IMR-90 (cell line): Measurements from ENCODE around the gene DPP6. TPM values are rescaled to one million over a fixed set of nuclear protein-coding genes. Genes with fewer than 3 reads are reported as not detected.

Source experiments
- ATAC-seq: fragments of 200-7000 bp; cut with Tn5 transposase; 2 replicates; pipeline ENCODE4 v1.9.1; 2020; ENCODE audit warnings: low read depth, mild to moderate bottlenecking, moderate library complexity
- BruUV-seq: library from RNA; stranded (reverse); fragments of 400-500 nt; replicated peaks from 2 replicates; lab custom pipeline; 2021; lab: Mats Ljungman, UMichigan
- CTCF ChIA-PET: fragments of 300-600 bp; formaldehyde crosslinking; extraction: SDS; loops from one replicate; lab custom pipeline; 2021; ENCODE audit warnings: antibody characterized with exemption; lab: Yijun Ruan, JAX
- POLR2A ChIA-PET: fragments of 300-600 bp; sonication (Branson Sonifier 250); formaldehyde crosslinking; loops from one replicate; lab custom pipeline; 2022; ENCODE audit warnings: antibody characterized with exemption; ENCODE audit not compliant: unreplicated experiment; lab: Charles Lee
- DNase-seq: peaks from one replicate; pipeline ENCODE4 v3.0.0; 2013
- H2AFZ ChIP-seq: replicated peaks from 2 replicates; pipeline ENCODE3; 2013; ENCODE audit warnings: low read length, mild to moderate bottlenecking; ENCODE audit not compliant: poor library complexity
- H2AK5ac ChIP-seq: 2 replicates; pipeline ENCODE4 v1.6.1; 2013; ENCODE audit warnings: low read depth, low read length, inconsistent platforms
- H2AK9ac ChIP-seq: replicated peaks from 2 replicates; pipeline ENCODE3; 2013; ENCODE audit warnings: mild to moderate bottlenecking, low read depth, low read length, moderate library complexity; ENCODE audit not compliant: poor library complexity
- H2BK120ac ChIP-seq: 2 replicates; pipeline ENCODE4 v1.6.1; 2013; ENCODE audit warnings: low read depth, low read length, inconsistent platforms
- H2BK15ac ChIP-seq: 3 replicates; pipeline ENCODE4 v1.6.1; 2013; ENCODE audit warnings: low read depth, low read length, inconsistent platforms
- H2BK20ac ChIP-seq: 2 replicates; pipeline ENCODE4 v1.6.1; 2013; ENCODE audit warnings: low read depth, mild to moderate bottlenecking, inconsistent platforms, low read length, moderate library complexity
- H2BK5ac ChIP-seq: 2 replicates; pipeline ENCODE4 v1.6.1; 2013; ENCODE audit warnings: mild to moderate bottlenecking, low read depth, low read length, inconsistent platforms; ENCODE audit not compliant: poor library complexity, severe bottlenecking
- H3K14ac ChIP-seq: replicated peaks from 2 replicates; pipeline ENCODE4 v1.6.1; 2013; ENCODE audit warnings: low read depth, low read length, inconsistent platforms
- H3K18ac ChIP-seq: 2 replicates; pipeline ENCODE4 v1.6.1; 2013; ENCODE audit warnings: low read depth, low read length, control low read depth
- H3K23ac ChIP-seq: 2 replicates; pipeline ENCODE4 v1.6.1; 2013; ENCODE audit warnings: low read depth, low read length, inconsistent platforms
- H3K27ac ChIP-seq: 2 replicates; pipeline ENCODE4 v1.5.1; 2013; ENCODE audit warnings: mild to moderate bottlenecking, control low read depth, low read length; ENCODE audit not compliant: insufficient read depth
- H3K27me3 ChIP-seq: 2 replicates; pipeline ENCODE4 v1.6.1; 2013; ENCODE audit warnings: low read length; ENCODE audit not compliant: control insufficient read depth, insufficient read depth
- H3K36me3 ChIP-seq: 2 replicates; pipeline ENCODE4 v1.6.1; 2013; ENCODE audit warnings: low read length, mixed read lengths; ENCODE audit not compliant: control insufficient read depth, insufficient read depth
- H3K4ac ChIP-seq: 2 replicates; pipeline ENCODE4 v1.6.1; 2013; ENCODE audit warnings: low read depth, low read length, inconsistent platforms
- H3K4me1 ChIP-seq: 2 replicates; pipeline ENCODE4 v1.6.1; 2013; ENCODE audit warnings: low read length, mixed read lengths; ENCODE audit not compliant: control insufficient read depth, insufficient read depth
- H3K4me2 ChIP-seq: 2 replicates; pipeline ENCODE4 v1.6.1; 2013; ENCODE audit warnings: low read depth, mild to moderate bottlenecking, control low read depth, low read length, moderate library complexity
- H3K4me3 ChIP-seq: 2 replicates; pipeline ENCODE4 v1.5.1; 2013; ENCODE audit warnings: low read depth, mild to moderate bottlenecking, control low read depth, low read length, moderate library complexity; ENCODE audit not compliant: insufficient read depth
- H3K56ac ChIP-seq: 2 replicates; pipeline ENCODE4 v1.6.1; 2013; ENCODE audit warnings: low read length, inconsistent platforms; ENCODE audit not compliant: insufficient read depth; ENCODE audit errors: extremely low read depth
- H3K79me1 ChIP-seq, 2 experiments: 2 replicates each; pipeline ENCODE4 v1.6.1; 2013; ENCODE audit warnings: low read length in 2 of 2, inconsistent platforms in 1 of 2, low read depth in 1 of 2
- H3K9ac ChIP-seq: 2 replicates; pipeline ENCODE4 v1.6.1; 2013; ENCODE audit warnings: low read depth, low read length, control low read depth
- H3K9me1 ChIP-seq: 2 replicates; pipeline ENCODE4 v1.6.1; 2013; ENCODE audit warnings: low read length, inconsistent platforms; ENCODE audit not compliant: insufficient read depth
- H3K9me3 ChIP-seq: 2 replicates; pipeline ENCODE4 v1.6.1; 2013; ENCODE audit warnings: low read length; ENCODE audit not compliant: control insufficient read depth, insufficient read depth
- H4K20me1 ChIP-seq: 2 replicates; pipeline ENCODE4 v1.6.1; 2013; ENCODE audit warnings: low read length, inconsistent platforms; ENCODE audit not compliant: insufficient read depth
- H4K5ac ChIP-seq: 2 replicates; pipeline ENCODE4 v1.6.1; 2013; ENCODE audit warnings: mild to moderate bottlenecking, low read depth, low read length, control low read depth
- H4K8ac ChIP-seq, 2 experiments: 2 replicates each; pipeline ENCODE4 v1.6.1; 2013; ENCODE audit warnings: low read depth in 2 of 2, low read length in 2 of 2, control low read depth in 1 of 2, inconsistent platforms in 1 of 2
- H4K91ac ChIP-seq: 2 replicates; pipeline ENCODE4 v1.6.1; 2013; ENCODE audit warnings: low read depth, low read length, inconsistent platforms; ENCODE audit not compliant: insufficient read depth
- BHLHE40 ChIP-seq: fragments of 150-350 bp; IDR thresholded peaks from 2 replicates; pipeline ENCODE4 v1.6.1; 2016; ENCODE audit warnings: mild to moderate bottlenecking, low read depth, low read length
- CEBPB ChIP-seq: IDR thresholded peaks from 2 replicates; pipeline ENCODE4 v1.6.1; 2012; ENCODE audit warnings: low read depth, low read length, improper control_type of control experiment
- CHD1 ChIP-seq: IDR thresholded peaks from 2 replicates; pipeline ENCODE4 v1.6.1; 2012; ENCODE audit warnings: low read depth, low read length, improper control_type of control experiment
- FOS ChIP-seq: fragments of 150-350 bp; IDR thresholded peaks from 2 replicates; pipeline ENCODE4 v1.6.1; 2016; ENCODE audit warnings: low read depth, low read length
- MAFK ChIP-seq: IDR thresholded peaks from 2 replicates; pipeline ENCODE4 v1.6.1; 2012; ENCODE audit warnings: low read depth, low read length, improper control_type of control experiment
- MAZ ChIP-seq: IDR thresholded peaks from 2 replicates; pipeline ENCODE4 v1.6.1; 2012; ENCODE audit warnings: low read depth, mild to moderate bottlenecking, low read length, improper control_type of control experiment, moderate library complexity, borderline replicate concordance
- MXI1 ChIP-seq: IDR thresholded peaks from 2 replicates; pipeline ENCODE4 v1.6.1; 2012; ENCODE audit warnings: low read depth, mild to moderate bottlenecking, low read length, moderate library complexity, borderline replicate concordance
- NFE2L2 ChIP-seq: fragments of 150-350 bp; IDR thresholded peaks from 2 replicates; pipeline ENCODE4 v1.6.1; 2016; ENCODE audit warnings: low read depth, mild to moderate bottlenecking, low read length
- POLR2A ChIP-seq: IDR thresholded peaks from 2 replicates; pipeline ENCODE4 v1.6.1; 2012; ENCODE audit warnings: mild to moderate bottlenecking, low read depth, low read length
- RAD21 ChIP-seq: IDR thresholded peaks from 2 replicates; pipeline ENCODE4 v1.6.1; 2012; ENCODE audit warnings: low read length, improper control_type of control experiment
- RCOR1 ChIP-seq: IDR thresholded peaks from 2 replicates; pipeline ENCODE4 v1.6.1; 2012; ENCODE audit warnings: mild to moderate bottlenecking, low read length, improper control_type of control experiment; ENCODE audit not compliant: insufficient replicate concordance
- RFX5 ChIP-seq: IDR thresholded peaks from 2 replicates; pipeline ENCODE4 v1.8.0; 2012; ENCODE audit warnings: low read depth, mild to moderate bottlenecking, low read length, moderate library complexity
- SMC3 ChIP-seq: fragments of 150-350 bp; IDR thresholded peaks from 2 replicates; pipeline ENCODE4 v1.6.1; 2016; ENCODE audit warnings: low read depth, mild to moderate bottlenecking, antibody characterized with exemption, low read length, moderate library complexity
- WGBS, 2 experiments: methylation state at CpG; one replicate each; pipeline versions ENCODE4 v1.1.5 to v1.1.7; 2013; ENCODE audit warnings: missing lambda C conversion rate in 2 of 2; ENCODE audit not compliant: insufficient read length in 1 of 2; ENCODE audit errors: extremely low coverage in 2 of 2; 5-methylcytosine and 5-hydroxymethylcytosine counted together
- dilution Hi-C: fragments of 300-500 bp; cut with HindIII; formaldehyde crosslinking; loops from one replicate; pipeline ENCODE4 v1.14.3; 2018; ENCODE audit warnings: low sequenced_read_pairs; ENCODE audit not compliant: unreplicated experiment
- in situ Hi-C: fragments of 300-500 bp; cut with MboI; formaldehyde crosslinking; loops from 3 replicates; pipeline ENCODE4 v1.14.3; 2019; ENCODE audit warnings: low sequenced_read_pairs, inconsistent platforms, mixed read lengths
- intact Hi-C: fragments of 100-400 bp; cut with micrococcal nuclease; formaldehyde crosslinking; loops from 2 replicates; pipeline ENCODE4 v1.10.0; 2022
- polyA plus RNA-seq, 3 experiments: library from polyadenylated mRNA; depleted of rRNA; stranded (reverse); fragments of >200 nt; gene quantifications; 2 replicates each; pipeline ENCODE4 v1.2.3, GENCODE V29; 2012; ENCODE audit warnings: low replicate concordance in 1 of 3
- total RNA-seq: library from RNA; depleted of rRNA; stranded (reverse); fragments of >200 nt; gene quantifications from 2 replicates; pipeline ENCODE4 v1.2.3, GENCODE V29; 2012
- TF ChIP-seq, protein P1 (sequence below): fragments of 150-350 bp; IDR thresholded peaks from 2 replicates; pipeline ENCODE4 v1.6.1; 2016; ENCODE audit warnings: low read depth, mild to moderate bottlenecking, low read length, moderate library complexity, borderline replicate concordance
- TF ChIP-seq, protein P2 (sequence below): conservative IDR thresholded peaks from 2 replicates; pipeline ENCODE4 v1.5.1; 2012; ENCODE audit warnings: mild to moderate bottlenecking, low read depth, low read length, improper control_type of control experiment
- TF ChIP-seq, protein P3 (sequence below): fragments of 150-350 bp; IDR thresholded peaks from 2 replicates; pipeline ENCODE4 v1.6.1; 2017; ENCODE audit warnings: mild to moderate bottlenecking, antibody characterized with exemption, low read length, low read depth

The DPP6 gene
- total and polyA plus RNA-seq, 2 of the 4 experiments (the other 2 are of a cell fraction), result not detected

DNA sequence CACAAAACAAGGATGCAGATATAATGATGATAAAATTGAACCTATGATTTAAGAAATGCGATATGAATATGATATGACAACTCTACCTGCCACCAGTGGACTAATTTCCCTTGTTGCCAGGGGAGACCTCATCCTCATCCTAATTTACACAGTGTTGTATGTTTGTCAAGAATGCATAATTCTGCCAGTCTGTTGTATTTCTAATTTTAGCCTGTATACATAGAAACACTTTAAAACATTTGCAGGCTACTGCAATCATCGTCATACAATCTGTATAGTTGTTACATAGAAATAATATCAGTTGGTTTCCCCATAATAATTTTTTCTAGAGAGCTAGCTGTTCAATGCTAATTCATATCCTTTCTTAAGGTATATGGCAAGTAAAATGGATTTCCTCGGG is 274.2 kb downstream of the DPP6 start:
- H3K9me1 ChIP-seq, result no peaks in the 10 kb centered on the region
- CTCF ChIA-PET, result no interaction called here
- ATAC-seq (no peak), DNase-seq (no peak)
- no peak overlapping the region for H2BK20ac ChIP-seq
- no peak overlapping the region for H2BK5ac ChIP-seq
- peaks cover 27% of the 10 kb centered on the region for H3K9me3 ChIP-seq
- no peak overlapping the region for H2AFZ ChIP-seq
- no peak overlapping the region for H3K18ac ChIP-seq
- H3K4me1 ChIP-seq, result no peaks in the 10 kb centered on the region
- H3K36me3 ChIP-seq, result no peaks in the 10 kb centered on the region
- WGBS, 2 experiments, result no CpG with 5 or more reads among the region's 3 CpGs
- no peak overlapping the region for H2BK120ac ChIP-seq
- H3K79me1 ChIP-seq, result no peaks in the 10 kb centered on the region
- no peak for TF ChIP-seq MAZ
- TF ChIP-seq, protein P1, sequence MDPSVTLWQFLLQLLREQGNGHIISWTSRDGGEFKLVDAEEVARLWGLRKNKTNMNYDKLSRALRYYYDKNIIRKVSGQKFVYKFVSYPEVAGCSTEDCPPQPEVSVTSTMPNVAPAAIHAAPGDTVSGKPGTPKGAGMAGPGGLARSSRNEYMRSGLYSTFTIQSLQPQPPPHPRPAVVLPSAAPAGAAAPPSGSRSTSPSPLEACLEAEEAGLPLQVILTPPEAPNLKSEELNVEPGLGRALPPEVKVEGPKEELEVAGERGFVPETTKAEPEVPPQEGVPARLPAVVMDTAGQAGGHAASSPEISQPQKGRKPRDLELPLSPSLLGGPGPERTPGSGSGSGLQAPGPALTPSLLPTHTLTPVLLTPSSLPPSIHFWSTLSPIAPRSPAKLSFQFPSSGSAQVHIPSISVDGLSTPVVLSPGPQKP, result no peak
- no peak for TF ChIP-seq MXI1
- TF ChIP-seq BHLHE40, result no peak
- no peak for TF ChIP-seq RFX5
- TF ChIP-seq CEBPB, result no peak
- no peak for TF ChIP-seq MAFK
- TF ChIP-seq, protein P2, sequence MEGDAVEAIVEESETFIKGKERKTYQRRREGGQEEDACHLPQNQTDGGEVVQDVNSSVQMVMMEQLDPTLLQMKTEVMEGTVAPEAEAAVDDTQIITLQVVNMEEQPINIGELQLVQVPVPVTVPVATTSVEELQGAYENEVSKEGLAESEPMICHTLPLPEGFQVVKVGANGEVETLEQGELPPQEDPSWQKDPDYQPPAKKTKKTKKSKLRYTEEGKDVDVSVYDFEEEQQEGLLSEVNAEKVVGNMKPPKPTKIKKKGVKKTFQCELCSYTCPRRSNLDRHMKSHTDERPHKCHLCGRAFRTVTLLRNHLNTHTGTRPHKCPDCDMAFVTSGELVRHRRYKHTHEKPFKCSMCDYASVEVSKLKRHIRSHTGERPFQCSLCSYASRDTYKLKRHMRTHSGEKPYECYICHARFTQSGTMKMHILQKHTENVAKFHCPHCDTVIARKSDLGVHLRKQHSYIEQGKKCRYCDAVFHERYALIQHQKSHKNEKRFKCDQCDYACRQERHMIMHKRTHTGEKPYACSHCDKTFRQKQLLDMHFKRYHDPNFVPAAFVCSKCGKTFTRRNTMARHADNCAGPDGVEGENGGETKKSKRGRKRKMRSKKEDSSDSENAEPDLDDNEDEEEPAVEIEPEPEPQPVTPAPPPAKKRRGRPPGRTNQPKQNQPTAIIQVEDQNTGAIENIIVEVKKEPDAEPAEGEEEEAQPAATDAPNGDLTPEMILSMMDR, result no peak
- no peak for TF ChIP-seq NFE2L2
- no peak for TF ChIP-seq SMC3
- no peak for TF ChIP-seq RCOR1
- TF ChIP-seq FOS, result no peak
- TF ChIP-seq POLR2A, result no peak
- TF ChIP-seq CHD1, result no peak
- no peak for TF ChIP-seq RAD21
- TF ChIP-seq, protein P3, sequence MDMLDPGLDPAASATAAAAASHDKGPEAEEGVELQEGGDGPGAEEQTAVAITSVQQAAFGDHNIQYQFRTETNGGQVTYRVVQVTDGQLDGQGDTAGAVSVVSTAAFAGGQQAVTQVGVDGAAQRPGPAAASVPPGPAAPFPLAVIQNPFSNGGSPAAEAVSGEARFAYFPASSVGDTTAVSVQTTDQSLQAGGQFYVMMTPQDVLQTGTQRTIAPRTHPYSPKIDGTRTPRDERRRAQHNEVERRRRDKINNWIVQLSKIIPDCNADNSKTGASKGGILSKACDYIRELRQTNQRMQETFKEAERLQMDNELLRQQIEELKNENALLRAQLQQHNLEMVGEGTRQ, result no peak
- H3K56ac ChIP-seq, result no peak overlapping the region
- no peak overlapping the region for H3K9ac ChIP-seq
- H3K4ac ChIP-seq, result no peak overlapping the region
- no peak overlapping the region for H3K23ac ChIP-seq
- no peaks in the 10 kb centered on the region for H3K27me3 ChIP-seq
- in situ Hi-C loops (no loop called here), intact Hi-C loops (no loop called here), dilution Hi-C loops (no loop called here)
- H3K4me2 ChIP-seq, result no peak overlapping the region
- H2AK9ac ChIP-seq, result no peak overlapping the region
- no peak overlapping the region for H4K91ac ChIP-seq
- no peak overlapping the region for H4K5ac ChIP-seq
- no peak overlapping the region for H3K4me3 ChIP-seq
- no peak overlapping the region for H4K8ac ChIP-seq
- POLR2A ChIA-PET, result no interaction called here
- H2AK5ac ChIP-seq, result no peak overlapping the region
- H2BK15ac ChIP-seq, result no peak overlapping the region
- BruUV-seq, result no TSS peak
- no peak overlapping the region for H3K27ac ChIP-seq
- no peak overlapping the region for H3K14ac ChIP-seq
- no peaks in the 10 kb centered on the region for H4K20me1 ChIP-seq
